Measurements from ENCODE around the gene CGREF1. TPM values are rescaled to one million over a fixed set of nuclear protein-coding genes. Genes with fewer than 3 reads are reported as not detected.

The CGREF1 gene
- total RNA-seq, 2 experiments from 2014 or later: 0.75 to 1.2 TPM

GRCh38 chr2:27088634-27089033 lies 30.3 kb downstream of the CGREF1 start:
- H3K9me3 Mint-ChIP-seq: no peaks in the 10 kb centered on the region
- H3K4me1 Mint-ChIP-seq: peaks cover 31% of the 10 kb centered on the region
- ChIA-PET CTCF (interaction anchor here (1.1 to 2.7 kb wide), 4 partner anchors 8 to 215 kb away, joined by 4 to 10 read pairs (median 6); partner anchors contain the start of gene OST4), POLR2A (interaction anchor here (2.3 to 11.8 kb wide), 3 partner anchors 15 to 45 kb away, joined by 14 to 125 read pairs (median 107); partner anchors contain the start of genes AGBL5, OST4 and PREB)
- no peak overlapping the region for H3K27ac Mint-ChIP-seq
- no peak for DNase-seq
- H3K36me3 Mint-ChIP-seq (ENCODE audit: low read depth): no peaks in the 10 kb centered on the region
- H3K4me3 Mint-ChIP-seq: no peak overlapping the region
- no peaks in the 10 kb centered on the region for H3K27me3 Mint-ChIP-seq

- Mint-ChIP-seq H3K9me3 (no peaks in the 10 kb centered on the region), H3K4me3 (no peak overlapping the region), H3K36me3 (ENCODE audit: low read depth) (no peaks in the 10 kb centered on the region), H3K27ac (no peak overlapping the region), H3K4me1 (peaks cover 32% of the 10 kb centered on the region), H3K27me3 (no peaks in the 10 kb centered on the region)
- DNase-seq: no peak
- POLR2A ChIA-PET: interaction anchor here (2.3 to 11.8 kb wide), 4 partner anchors 14 to 46 kb away, joined by 7 to 125 read pairs (median 60); partner anchors contain the start of genes AGBL5, OST4 and PREB
- CTCF ChIA-PET: interaction anchor here (0.7 to 2.7 kb wide), 9 partner anchors 9 to 758 kb away, joined by 3 to 10 read pairs (median 4); partner anchors contain the start of genes ATRAID, OST4 and SLC5A6
These were observed 31.0 kb downstream of the CGREF1 start for GRCh38 chr2:27087823-27088410.

- H3K27me3 Mint-ChIP-seq: no peaks in the 10 kb centered on the region
- CTCF ChIA-PET: interaction anchor here (0.7 to 2.7 kb wide), 11 partner anchors 10 to 757 kb away, joined by 3 to 10 read pairs (median 4); partner anchors contain the start of genes ATRAID, OST4 and SLC5A6
- H3K36me3 Mint-ChIP-seq (ENCODE audit: low read depth): no peaks in the 10 kb centered on the region
- peaks cover 35% of the 10 kb centered on the region for H3K4me1 Mint-ChIP-seq
- peak within 1 kb of the TSS; percentile 79 for H3K4me3 Mint-ChIP-seq
- peak; percentile 37 for DNase-seq
- peak within 1 kb of the TSS; percentile 80 for H3K27ac Mint-ChIP-seq
- POLR2A ChIA-PET: interaction anchor here (2.3 to 11.8 kb wide), 4 partner anchors 13 to 47 kb away, joined by 7 to 125 read pairs (median 60); partner anchors contain the start of genes AGBL5, OST4 and PREB
- no peaks in the 10 kb centered on the region for H3K9me3 Mint-ChIP-seq
These were observed 32.0 kb downstream of the CGREF1 start, which contains the start of gene KHK for GRCh38 chr2:27086724-27087593. Gene KHK (plus strand): TSS chr2:27086772. CDS start chr2:27087260, 488 bp downstream.

GRCh38 chr2:27086090-27086723 lies 32.7 kb downstream of the CGREF1 start:
- CTCF ChIA-PET: interaction anchor here (1.0 to 2.7 kb wide), 9 partner anchors 10 to 194 kb away, joined by 3 to 15 read pairs (median 5); partner anchors contain the start of genes AGBL5, OST4 and TMEM214
- Mint-ChIP-seq H3K36me3 (ENCODE audit: low read depth) (no peaks in the 10 kb centered on the region), H3K27me3 (no peaks in the 10 kb centered on the region), H3K9me3 (no peaks in the 10 kb centered on the region), H3K27ac (peak overlapping the region; percentile 80), H3K4me1 (peaks cover 41% of the 10 kb centered on the region), H3K4me3 (peak overlapping the region; percentile 79)
- DNase-seq: peak; percentile 98
- POLR2A ChIA-PET: interaction anchor here (1.1 to 11.8 kb wide), 6 partner anchors 10 to 283 kb away, joined by 3 to 125 read pairs (median 6); partner anchors contain the start of genes AGBL5, EIF2B4 and OST4

GRCh38 chr2:27085673-27086089 lies 33.2 kb downstream of the CGREF1 start:
- DNase-seq: peak; percentile 51
- H3K27me3 Mint-ChIP-seq: no peaks in the 10 kb centered on the region
- ChIA-PET CTCF (interaction anchor here (0.8 to 2.4 kb wide), 5 partner anchors 14 to 265 kb away, joined by 3 to 15 read pairs (median 5); partner anchors contain the start of genes AGBL5, OST4 and TMEM214), POLR2A (interaction anchor here (0.9 to 11.8 kb wide), 9 partner anchors 10 to 284 kb away, joined by 3 to 125 read pairs (median 5); partner anchors contain the start of genes ABHD1, AGBL5, EIF2B4 and OST4)
- H3K9me3 Mint-ChIP-seq: no peaks in the 10 kb centered on the region
- H3K4me3 Mint-ChIP-seq: peak overlapping the region; percentile 66
- H3K27ac Mint-ChIP-seq: peak overlapping the region; percentile 64
- H3K36me3 Mint-ChIP-seq (ENCODE audit: low read depth): no peaks in the 10 kb centered on the region
- peaks cover 46% of the 10 kb centered on the region for H3K4me1 Mint-ChIP-seq

- POLR2A ChIA-PET: interaction anchor here (0.9 to 11.8 kb wide), 8 partner anchors 11 to 284 kb away, joined by 3 to 125 read pairs (median 4); partner anchors contain the start of genes ABHD1, AGBL5, EIF2B4 and OST4
- peaks cover 50% of the 10 kb centered on the region for H3K4me1 Mint-ChIP-seq
- H3K36me3 Mint-ChIP-seq (ENCODE audit: low read depth): no peaks in the 10 kb centered on the region
- H3K27ac Mint-ChIP-seq: peak overlapping the region; percentile 64
- H3K4me3 Mint-ChIP-seq: peak overlapping the region; percentile 66
- DNase-seq: no peak
- no peaks in the 10 kb centered on the region for H3K9me3 Mint-ChIP-seq
- no peaks in the 10 kb centered on the region for H3K27me3 Mint-ChIP-seq
- CTCF ChIA-PET: interaction anchor here (0.8 to 2.4 kb wide), 6 partner anchors 14 to 266 kb away, joined by 3 to 15 read pairs (median 4); partner anchors contain the start of genes AGBL5, OST4 and TMEM214
These were observed 33.8 kb downstream of the CGREF1 start for GRCh38 chr2:27085062-27085672.

GRCh38 chr2:27084297-27085061 lies 34.4 kb downstream of the CGREF1 start:
- ChIA-PET POLR2A (interaction anchor here (1.2 to 11.8 kb wide), 6 partner anchors 11 to 51 kb away, joined by 3 to 125 read pairs (median 6); partner anchors contain the start of genes ABHD1, AGBL5 and OST4), CTCF (interaction anchor here (1.0 to 2.4 kb wide), 3 partner anchors 13 to 196 kb away, joined by 3 to 15 read pairs (median 8); partner anchors contain the start of genes AGBL5 and OST4)
- no peak for DNase-seq
- H3K27me3 Mint-ChIP-seq: no peaks in the 10 kb centered on the region
- H3K27ac Mint-ChIP-seq: peak overlapping the region; percentile 61
- peaks cover 52% of the 10 kb centered on the region for H3K4me1 Mint-ChIP-seq
- H3K4me3 Mint-ChIP-seq: peak overlapping the region; percentile 66
- H3K9me3 Mint-ChIP-seq: no peaks in the 10 kb centered on the region
- H3K36me3 Mint-ChIP-seq (ENCODE audit: low read depth): no peaks in the 10 kb centered on the region

GRCh38 chr2:27083410-27084296 lies 35.3 kb downstream of the CGREF1 start:
- Mint-ChIP-seq H3K9me3 (no peaks in the 10 kb centered on the region), H3K4me1 (peaks cover 52% of the 10 kb centered on the region), H3K36me3 (ENCODE audit: low read depth) (no peaks in the 10 kb centered on the region), H3K27ac (peak overlapping the region; percentile 61), H3K4me3 (peak overlapping the region; percentile 21), H3K27me3 (no peaks in the 10 kb centered on the region)
- DNase-seq: no peak
- ChIA-PET CTCF (interaction anchor here (1.0 to 2.4 kb wide), 4 partner anchors 12 to 197 kb away, joined by 3 to 8 read pairs (median 4); partner anchors contain the start of gene OST4), POLR2A (interaction anchor here (0.9 to 11.8 kb wide), 6 partner anchors 10 to 50 kb away, joined by 3 to 125 read pairs (median 10); partner anchors contain the start of genes AGBL5, OST4 and PREB)

- H3K27ac Mint-ChIP-seq: peak overlapping the region; percentile 26
- POLR2A ChIA-PET: interaction anchor here (0.7 to 11.8 kb wide), 7 partner anchors 9 to 121 kb away, joined by 3 to 125 read pairs (median 6); partner anchors contain the start of genes AGBL5, OST4 and PREB
These were observed 36.0 kb downstream of the CGREF1 start for GRCh38 chr2:27082773-27083409.

More at GRCh38 chr2:27082773-27083409, 36.0 kb downstream of the CGREF1 start:
- Mint-ChIP-seq H3K4me3 (no peak overlapping the region), H3K9me3 (no peaks in the 10 kb centered on the region), H3K4me1 (peaks cover 51% of the 10 kb centered on the region), H3K36me3 (ENCODE audit: low read depth) (no peaks in the 10 kb centered on the region), H3K27me3 (peaks cover under 1% of the 10 kb centered on the region)
- no peak for DNase-seq
- CTCF ChIA-PET: interaction anchor here (1.3 to 1.6 kb wide), 2 partner anchors 12 to 14 kb away, joined by 3 to 4 read pairs; partner anchors contain the start of gene OST4

Measured in activated CD4-positive, alpha-beta memory T cell treated with anti-CD3 and anti-CD28 coated beads, Interleukin-2, amount 10 ng/mL, durations not matched to agents 7 days and 5 days (primary cell).